DMS153 treated with DMSO at 0.1 percent for 48 hours (cell line): Measurements from ENCODE around the gene TCF3.

Experiments used
- DNase-seq: peaks from one replicate; lab custom pipeline; 2025; ENCODE audit not compliant: unreplicated experiment; lab: John Stamatoyannopoulos, UW

Gene TCF3

GRCh38 chr19:1567116-1567847 lies 85.1 kb downstream of the TCF3 start:
- DNase-seq: no peak

GRCh38 chr19:1566392-1567115 lies 85.9 kb downstream of the TCF3 start:
- DNase-seq: no peak

GRCh38 chr19:1563251-1563650 lies 89.2 kb downstream of the TCF3 start:
- DNase-seq: no peak

- no peak for DNase-seq
Measured at GRCh38 chr19:1561236-1561842, 91.1 kb downstream of the TCF3 start.

GRCh38 chr19:1560286-1560882 lies 92.0 kb downstream of the TCF3 start:
- DNase-seq: no peak
